SH-SY5Y (cell line): ENCODE measurements around the gene CDH4.

Experiments used
- GATA2 ChIP-seq: IDR thresholded peaks from 2 replicates; pipeline ENCODE4 v1.6.1; 2011; ENCODE audit warnings: mild to moderate bottlenecking, low read depth, low read length
- GATA3 ChIP-seq: IDR thresholded peaks from 2 replicates; pipeline ENCODE4 v1.6.1; 2011; ENCODE audit warnings: low read depth, mild to moderate bottlenecking, low read length, moderate library complexity

DNA sequence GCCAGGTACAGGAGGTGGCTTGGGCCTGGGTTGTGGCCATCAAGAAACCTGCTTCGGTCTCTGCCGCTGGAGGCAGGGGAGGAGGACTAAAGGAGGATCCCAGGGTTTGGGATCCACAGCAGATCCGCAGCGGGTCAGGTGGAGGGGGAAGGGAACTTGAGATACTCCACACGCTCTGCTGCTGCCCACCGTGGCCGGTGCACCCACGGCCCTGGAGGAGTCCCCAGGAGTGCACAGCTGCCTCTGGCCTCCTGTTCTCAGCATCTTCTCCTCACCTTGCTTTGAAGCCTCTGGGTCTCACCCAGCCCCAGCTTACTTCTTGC lies 286.8 kb downstream of the CDH4 start:
- TF ChIP-seq GATA2 (no peak), GATA3 (no peak)
